ENCODE measurements around the gene ATP8B4.

The ATP8B4 gene

GRCh38 chr15:49824775-49825099, 294.3 kb downstream of the ATP8B4 start:
- DNase-seq (ENCODE audit: low spot score) = no peak
- no peak for FAIRE-seq

GRCh38 chr15:49823987-49824774, 294.9 kb downstream of the ATP8B4 start:
- no peak for FAIRE-seq
- DNase-seq (ENCODE audit: low spot score) = no peak

- FAIRE-seq = no peak
- no peak for DNase-seq (ENCODE audit: low spot score)
These were observed 301.9 kb downstream of the ATP8B4 start for GRCh38 chr15:49817100-49817499.

GRCh38 chr15:49815950-49816349, 303.1 kb downstream of the ATP8B4 start:
- FAIRE-seq = no peak
- peak; percentile 37 for DNase-seq (ENCODE audit: low spot score)

- DNase-seq (ENCODE audit: low spot score) (no peak), FAIRE-seq (no peak)
These were observed 303.5 kb downstream of the ATP8B4 start for GRCh38 chr15:49815526-49815925.

GRCh38 chr15:49814709-49815108, 304.3 kb downstream of the ATP8B4 start:
- FAIRE-seq = no peak
- DNase-seq (ENCODE audit: low spot score) = no peak

- DNase-seq (ENCODE audit: low spot score) (no peak), FAIRE-seq (no peak)
These were observed 305.4 kb downstream of the ATP8B4 start for GRCh38 chr15:49813625-49814024.

- DNase-seq (ENCODE audit: low spot score) (no peak), FAIRE-seq (no peak)
These were observed 308.3 kb downstream of the ATP8B4 start for GRCh38 chr15:49810720-49811119.

- FAIRE-seq (no peak), DNase-seq (ENCODE audit: low spot score) (no peak)
These were observed 309.0 kb downstream of the ATP8B4 start for GRCh38 chr15:49809894-49810609.

- DNase-seq (ENCODE audit: low spot score) = no peak
- FAIRE-seq = no peak
These were observed 310.7 kb downstream of the ATP8B4 start for GRCh38 chr15:49808341-49808740.
